ENCODE measurements around the gene SUGP1. TPM values are rescaled to one million over a fixed set of nuclear protein-coding genes. Genes with fewer than 3 reads are reported as not detected.

SUGP1 gene
- polyA plus RNA-seq, 3 donors = 17.4 to 38.8 (median 18.1) TPM

- no peak overlapping the region for H3K9ac ChIP-seq (ENCODE audit: insufficient read depth, low read length, poor library complexity, severe bottlenecking)
- no peak overlapping the region for H2AFZ ChIP-seq (ENCODE audit: insufficient read depth, low read depth, low read length, poor library complexity, severe bottlenecking)
- no peak overlapping the region for H3K27ac ChIP-seq (ENCODE audit: low read depth in 1 of 2, low read length in 2 of 2)
- Mint-ChIP-seq H3K27me3 (ENCODE audit: low read depth in 3 of 3) (peaks cover 28 to 43% (median 30%) of the 10 kb centered on the region in 3 donors), H3K4me1 (peaks cover 5% of the 10 kb centered on the region), H3K9me3 (peaks cover 0 to 10% (median 2%) of the 10 kb centered on the region in 7 donors), H3K36me3 (peaks cover 39 to 56% of the 10 kb centered on the region in 2 donors), H3K4me3 (no peak overlapping the region), H3K27ac (peak overlapping the region in 2 of 7 donors; percentile 35 to 50)
- H3K27me3 ChIP-seq (ENCODE audit: control insufficient read depth in 2 of 2, insufficient read depth in 2 of 2, low read length in 2 of 2) = peaks cover 6 to 20% of the 10 kb centered on the region in 2 donors
- H3K79me2 ChIP-seq (ENCODE audit: insufficient read depth, low read length) = no peaks in the 10 kb centered on the region
- no peak overlapping the region for H3K4me2 ChIP-seq (replicated peaks; ENCODE audit: extremely low read depth, low read length, poor library complexity, severe bottlenecking)
- H3K4me1 ChIP-seq (ENCODE audit: control insufficient read depth in 1 of 2, insufficient read depth in 2 of 2, low read length in 2 of 2) = no peaks in the 10 kb centered on the region
- no peak overlapping the region for H3K4me3 ChIP-seq (replicated peaks in 1 of 3; ENCODE audit: low read depth in 2 of 3, low read length in 3 of 3)
- no peaks in the 10 kb centered on the region for H4K20me1 ChIP-seq (ENCODE audit: insufficient read depth, low read length)
- 71% methylated on average over 9 of the region's 9 CpGs for WGBS (ENCODE audit: insufficient coverage)
- no peaks in the 10 kb centered on the region for H3K9me3 ChIP-seq (replicated peaks in 1 of 2; ENCODE audit: control insufficient read depth in 1 of 2, insufficient read depth in 1 of 2, low read length in 2 of 2)
- TF ChIP-seq, protein P1, sequence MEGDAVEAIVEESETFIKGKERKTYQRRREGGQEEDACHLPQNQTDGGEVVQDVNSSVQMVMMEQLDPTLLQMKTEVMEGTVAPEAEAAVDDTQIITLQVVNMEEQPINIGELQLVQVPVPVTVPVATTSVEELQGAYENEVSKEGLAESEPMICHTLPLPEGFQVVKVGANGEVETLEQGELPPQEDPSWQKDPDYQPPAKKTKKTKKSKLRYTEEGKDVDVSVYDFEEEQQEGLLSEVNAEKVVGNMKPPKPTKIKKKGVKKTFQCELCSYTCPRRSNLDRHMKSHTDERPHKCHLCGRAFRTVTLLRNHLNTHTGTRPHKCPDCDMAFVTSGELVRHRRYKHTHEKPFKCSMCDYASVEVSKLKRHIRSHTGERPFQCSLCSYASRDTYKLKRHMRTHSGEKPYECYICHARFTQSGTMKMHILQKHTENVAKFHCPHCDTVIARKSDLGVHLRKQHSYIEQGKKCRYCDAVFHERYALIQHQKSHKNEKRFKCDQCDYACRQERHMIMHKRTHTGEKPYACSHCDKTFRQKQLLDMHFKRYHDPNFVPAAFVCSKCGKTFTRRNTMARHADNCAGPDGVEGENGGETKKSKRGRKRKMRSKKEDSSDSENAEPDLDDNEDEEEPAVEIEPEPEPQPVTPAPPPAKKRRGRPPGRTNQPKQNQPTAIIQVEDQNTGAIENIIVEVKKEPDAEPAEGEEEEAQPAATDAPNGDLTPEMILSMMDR (IDR thresholded peaks at IDR 0.05) = no peak
- intact Hi-C loops (cut with micrococcal nuclease) = no loop called here
- DNase-seq = no peak
- H3K36me3 ChIP-seq (replicated peaks in 1 of 2; ENCODE audit: control insufficient read depth in 1 of 2, insufficient read depth in 2 of 2, low read length in 2 of 2) = peaks cover 41 to 50% of the 10 kb centered on the region in 2 donors
Observed at GRCh38 chr19:19274716-19275565, 45.4 kb downstream of the SUGP1 start.

- Mint-ChIP-seq H3K27ac (peak overlapping the region in 1 of 7 donors; percentile 30), H3K27me3 (ENCODE audit: low read depth in 3 of 3) (peaks cover 28 to 43% (median 32%) of the 10 kb centered on the region in 3 donors), H3K36me3 (peaks cover 33 to 48% of the 10 kb centered on the region in 2 donors), H3K9me3 (peaks cover 0 to 10% (median 2%) of the 10 kb centered on the region in 7 donors), H3K4me3 (peak overlapping the region in 1 of 2 donors; percentile 49), H3K4me1 (peaks cover 5% of the 10 kb centered on the region)
- Histone ChIP-seq H3K27me3 (ENCODE audit: control insufficient read depth in 2 of 2, insufficient read depth in 2 of 2, low read length in 2 of 2) (peaks cover 6 to 20% of the 10 kb centered on the region in 2 donors), H3K9me3 (replicated peaks in 1 of 2; ENCODE audit: control insufficient read depth in 1 of 2, insufficient read depth in 1 of 2, low read length in 2 of 2) (no peaks in the 10 kb centered on the region), H3K4me2 (replicated peaks; ENCODE audit: extremely low read depth, low read length, poor library complexity, severe bottlenecking) (no peak overlapping the region), H3K4me3 (replicated peaks in 1 of 3; ENCODE audit: low read depth in 2 of 3, low read length in 3 of 3) (no peak overlapping the region), H3K36me3 (replicated peaks in 1 of 2; ENCODE audit: control insufficient read depth in 1 of 2, insufficient read depth in 2 of 2, low read length in 2 of 2) (peaks cover 33 to 42% of the 10 kb centered on the region in 2 donors), H3K9ac (ENCODE audit: insufficient read depth, low read length, poor library complexity, severe bottlenecking) (no peak overlapping the region), H3K4me1 (ENCODE audit: control insufficient read depth in 1 of 2, insufficient read depth in 2 of 2, low read length in 2 of 2) (no peaks in the 10 kb centered on the region), H3K27ac (ENCODE audit: low read depth in 1 of 2, low read length in 2 of 2) (no peak overlapping the region), H3K79me2 (ENCODE audit: insufficient read depth, low read length) (no peaks in the 10 kb centered on the region), H2AFZ (ENCODE audit: insufficient read depth, low read depth, low read length, poor library complexity, severe bottlenecking) (no peak overlapping the region), H4K20me1 (ENCODE audit: insufficient read depth, low read length) (no peaks in the 10 kb centered on the region)
- 97% methylated on average over 6 of the region's 8 CpGs for WGBS (ENCODE audit: insufficient coverage)
- intact Hi-C loops (cut with micrococcal nuclease) = no loop called here
- TF ChIP-seq, protein P1 (IDR thresholded peaks at IDR 0.05) = no peak
- no peak for DNase-seq
Observed at GRCh38 chr19:19274146-19274545, 46.2 kb downstream of the SUGP1 start.

All from CD14-positive monocyte (primary cell).